Stimulated activated CD4-positive, alpha-beta T cell treated with anti-CD3 and anti-CD28 coated beads, Interleukin-4, amount 100 ng/mL, for 1 hour (primary cell): Measurements from ENCODE around the gene INTS4.
"Not testable (repeated sequence)": the region's sequence is repeated elsewhere in the genome, so short reads cannot be mapped to it uniquely, and the experiment has no call there.

Experiments
- DNase-seq: peaks from one replicate; pipeline ENCODE4 v3.0.0-alpha.2; 2020

The INTS4 gene

DNA sequence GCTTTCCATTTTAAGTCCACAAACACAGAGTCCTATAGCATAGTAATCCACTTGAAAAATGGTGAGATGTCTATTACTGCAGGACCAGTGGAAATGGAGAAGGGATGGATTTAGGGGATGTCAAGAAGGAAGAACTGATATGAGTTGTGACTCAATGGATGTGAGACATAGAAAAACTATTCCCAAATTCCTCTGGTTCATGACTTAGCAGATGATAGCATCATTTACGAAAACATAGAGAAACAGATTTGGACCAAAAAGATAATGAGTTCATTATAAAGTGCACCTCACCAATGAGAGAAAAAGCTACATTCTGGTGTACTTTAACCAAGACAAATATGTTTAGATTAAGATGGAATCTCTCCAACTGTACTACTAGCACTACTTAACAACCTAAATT, 51.2 kb downstream of the INTS4 start:
- not testable (repeated sequence) for DNase-seq

- not testable (repeated sequence) for DNase-seq
Observed at GRCh38 chr11:77942465-77942864, 52.0 kb downstream of the INTS4 start.

GRCh38 chr11:77933596-77933995, 60.9 kb downstream of the INTS4 start:
- DNase-seq: not testable (repeated sequence)

DNA sequence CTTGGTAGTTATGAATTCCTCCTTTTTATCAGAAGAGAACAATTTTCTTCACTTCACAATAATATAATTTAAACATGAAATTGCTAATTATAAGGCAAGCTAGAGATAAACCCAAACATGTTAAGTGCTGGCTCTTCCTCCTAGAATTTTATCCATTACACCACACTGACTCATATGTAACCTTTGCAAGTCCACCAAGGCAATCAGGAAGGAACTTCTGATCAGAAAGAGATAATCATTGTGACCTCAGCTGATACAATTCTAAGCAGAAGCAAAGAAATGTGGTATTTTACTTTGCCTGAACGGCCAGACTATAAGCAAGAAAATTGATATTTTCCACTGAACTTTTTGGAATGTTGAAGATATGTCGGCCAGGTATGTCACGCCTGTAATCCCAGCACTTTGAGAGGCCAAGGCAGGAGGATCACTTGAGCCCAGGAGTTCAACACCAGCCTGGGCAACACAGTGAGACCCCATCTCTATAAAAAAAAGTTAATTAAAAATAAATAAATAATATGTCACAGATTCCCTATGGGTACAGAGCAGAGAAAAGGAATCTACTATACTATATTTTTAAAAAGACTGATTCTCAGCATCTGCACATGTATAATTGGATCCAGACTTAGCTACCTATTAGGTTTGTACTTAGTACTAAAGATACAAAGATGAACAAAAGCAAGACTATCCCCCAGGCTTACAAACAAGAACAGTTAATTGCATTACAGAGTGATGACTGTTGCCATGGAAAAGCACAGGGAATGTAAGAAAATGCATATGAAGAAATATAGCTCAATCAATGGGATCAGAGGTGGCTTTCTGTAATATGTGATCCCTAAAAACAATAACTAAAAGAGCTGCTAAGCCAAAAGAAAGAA, 63.9 kb downstream of the INTS4 start:
- DNase-seq: not testable (repeated sequence)

DNA sequence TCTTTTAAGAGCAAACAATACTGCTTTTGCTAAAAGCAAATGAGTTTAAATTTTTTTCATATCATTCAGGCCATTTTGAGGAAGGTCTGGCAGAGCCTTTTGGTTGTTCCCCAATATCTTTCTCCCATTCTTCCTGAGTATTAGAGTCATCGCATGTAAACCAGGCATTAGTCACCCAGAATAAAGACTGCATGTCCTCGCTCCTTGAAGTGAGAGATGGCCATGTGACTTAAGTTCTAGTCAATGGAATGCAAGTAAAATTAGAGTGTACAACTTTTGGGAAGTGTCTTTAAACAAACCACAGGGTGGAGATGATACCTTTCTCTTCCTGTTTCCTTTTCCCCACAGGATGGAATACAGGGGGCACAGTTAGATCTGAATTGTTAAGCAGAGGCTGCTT, 76.8 kb downstream of the INTS4 start:
- DNase-seq: not testable (repeated sequence)

DNA sequence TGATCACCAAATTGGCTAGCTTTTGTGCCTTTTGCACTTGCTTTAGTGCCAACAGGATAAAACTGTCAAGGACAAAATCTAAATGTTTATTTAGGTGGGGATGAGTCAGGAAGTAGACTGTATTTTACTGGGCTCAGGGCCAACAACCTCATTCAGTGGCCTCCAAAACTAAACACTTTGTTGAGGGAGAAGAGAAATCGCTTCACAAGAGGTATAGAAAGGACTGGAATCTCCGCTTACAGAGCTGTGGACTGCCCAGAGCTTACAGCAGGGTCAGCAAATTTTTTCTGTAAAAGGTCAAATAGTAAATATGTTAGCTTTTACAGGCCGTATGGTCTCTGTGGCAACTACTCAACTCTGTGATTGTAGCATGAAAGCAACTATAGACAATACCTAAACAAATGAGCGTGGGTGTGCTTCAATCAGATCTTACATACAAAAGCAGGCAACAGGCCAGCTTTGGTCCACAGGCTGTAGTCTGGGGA, 80.1 kb downstream of the INTS4 start:
- DNase-seq: not testable (repeated sequence)

GRCh38 chr11:77913608-77914306, 80.7 kb downstream of the INTS4 start:
- DNase-seq: not testable (repeated sequence)

GRCh38 chr11:77910828-77911227, 83.6 kb downstream of the INTS4 start:
- DNase-seq: not testable (repeated sequence)

- no peak for DNase-seq
Observed at GRCh38 chr11:77909277-77909676, 85.2 kb downstream of the INTS4 start.

- no peak for DNase-seq
Observed at GRCh38 chr11:77908835-77909234, 85.6 kb downstream of the INTS4 start.

DNA sequence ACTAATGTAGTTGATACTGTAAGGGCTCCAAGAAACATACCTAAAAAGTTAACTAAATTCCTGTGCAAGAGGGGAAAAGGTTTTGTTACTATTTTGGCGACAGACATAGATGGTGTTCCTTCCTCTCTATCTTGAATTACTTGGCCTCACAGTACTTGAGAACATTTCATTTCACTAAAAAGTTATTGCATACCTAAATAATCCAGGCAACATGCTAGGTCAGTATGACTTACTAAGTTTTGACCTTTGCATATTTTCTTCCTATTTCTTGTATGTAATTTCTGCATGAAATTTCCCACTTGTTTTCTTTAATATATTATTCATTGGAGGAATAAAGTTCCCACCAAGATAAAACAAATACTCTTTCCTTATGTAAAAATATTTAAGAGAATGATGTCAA, 99.5 kb downstream of the INTS4 start:
- not testable (repeated sequence) for DNase-seq

DNA sequence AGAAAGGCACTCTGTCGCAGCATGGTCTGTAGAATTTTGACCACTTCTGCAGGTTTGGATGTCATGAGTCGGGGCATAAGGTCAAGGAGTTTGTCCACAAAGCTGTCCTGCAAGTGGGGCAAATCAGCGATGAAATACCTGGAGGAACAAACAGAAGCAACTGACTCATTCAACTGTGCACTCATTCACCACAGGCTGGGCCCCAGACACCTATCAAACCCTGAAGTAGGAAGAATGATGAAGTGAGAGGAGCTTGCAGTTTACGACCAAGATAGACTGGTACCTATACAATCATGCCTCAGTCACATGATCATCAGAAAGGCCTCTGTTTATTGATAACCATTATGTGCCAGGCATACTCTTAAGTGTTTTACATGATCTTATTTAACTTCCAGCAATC, 102.8 kb downstream of the INTS4 start:
- DNase-seq: not testable (repeated sequence)

- not testable (repeated sequence) for DNase-seq
Observed at GRCh38 chr11:77891256-77891655, 103.2 kb downstream of the INTS4 start.

DNA sequence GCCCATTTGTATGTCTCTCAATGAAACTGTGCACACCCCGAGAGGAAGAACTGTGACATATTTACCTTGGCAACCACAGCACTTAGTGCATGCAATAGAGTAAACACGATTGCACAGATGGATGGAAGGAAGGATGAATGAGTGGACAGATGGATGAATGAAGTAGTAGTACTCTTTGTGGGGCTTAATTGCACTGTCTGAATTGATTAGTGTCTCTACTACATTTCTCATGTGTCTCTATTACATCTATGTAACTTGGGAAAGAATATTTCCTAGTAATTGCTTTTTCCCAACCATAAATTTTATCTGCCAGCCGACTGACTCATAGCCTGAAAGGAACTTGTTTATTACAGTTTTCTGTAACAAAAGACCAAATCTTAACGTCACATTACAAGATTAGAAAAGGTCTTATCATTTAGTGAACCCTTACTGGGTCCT, 103.8 kb downstream of the INTS4 start:
- DNase-seq: not testable (repeated sequence)

DNA sequence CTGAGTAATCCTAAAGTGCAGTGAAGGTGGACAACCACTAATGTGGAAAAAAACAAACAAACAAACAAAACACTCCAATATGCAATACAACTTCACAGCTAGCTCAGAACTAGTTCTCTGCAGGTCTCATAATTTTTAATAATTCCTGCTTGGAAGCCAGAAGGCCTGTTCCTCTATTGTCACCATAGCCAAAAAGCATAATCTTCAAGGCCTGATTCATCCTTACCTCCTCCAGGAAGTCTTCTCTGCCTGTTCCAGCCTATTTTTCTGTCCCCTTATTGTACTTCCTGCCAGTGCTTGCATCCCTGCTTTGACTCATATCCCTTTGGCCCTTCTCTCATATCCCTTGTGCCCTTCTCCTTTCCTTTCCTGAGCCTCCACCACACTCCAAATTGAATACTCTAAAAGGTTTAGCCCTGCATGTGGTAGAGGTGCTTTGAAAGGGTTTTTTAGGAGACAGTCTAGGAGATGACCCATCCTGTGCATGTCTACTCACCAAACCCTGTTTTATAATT, 104.3 kb downstream of the INTS4 start:
- not testable (repeated sequence) for DNase-seq

DNA sequence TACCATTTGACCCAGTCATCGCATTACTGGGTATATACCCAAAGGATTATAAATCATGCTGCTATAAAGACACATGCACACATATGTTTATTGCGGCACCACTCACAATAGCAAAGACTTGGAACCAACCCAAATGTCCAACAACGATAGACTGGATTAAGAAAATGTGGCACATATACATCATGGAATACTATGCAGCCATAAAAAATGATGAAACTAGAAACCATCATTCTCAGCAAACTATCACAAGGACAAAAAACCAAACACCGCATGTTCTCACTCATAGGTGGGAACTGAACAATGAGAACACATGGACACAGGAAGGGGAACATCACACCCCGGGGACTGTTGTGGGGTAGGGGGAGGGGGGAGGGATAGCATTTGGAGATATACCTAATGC, 105.4 kb downstream of the INTS4 start:
- DNase-seq: not testable (repeated sequence)

DNA sequence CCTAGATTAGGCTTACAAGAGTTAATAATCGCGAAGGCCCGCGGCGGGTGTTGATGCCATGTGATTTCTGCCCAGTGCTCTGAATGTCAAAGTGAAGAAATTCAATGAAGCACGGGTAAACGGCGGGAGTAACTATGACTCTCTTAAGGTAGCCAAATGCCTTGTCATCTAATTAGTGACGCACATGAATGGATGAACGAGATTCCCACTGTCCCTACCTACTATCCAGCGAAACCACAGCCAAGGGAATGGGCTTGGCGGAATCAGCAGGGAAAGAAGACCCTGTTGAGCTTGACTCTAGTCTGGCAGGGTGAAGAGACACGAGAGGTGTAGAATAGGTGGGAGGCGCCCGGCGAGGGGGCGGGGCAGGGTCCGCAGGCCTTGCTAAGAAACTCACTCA, 108.1 kb downstream of the INTS4 start:
- no peak for DNase-seq

DNA sequence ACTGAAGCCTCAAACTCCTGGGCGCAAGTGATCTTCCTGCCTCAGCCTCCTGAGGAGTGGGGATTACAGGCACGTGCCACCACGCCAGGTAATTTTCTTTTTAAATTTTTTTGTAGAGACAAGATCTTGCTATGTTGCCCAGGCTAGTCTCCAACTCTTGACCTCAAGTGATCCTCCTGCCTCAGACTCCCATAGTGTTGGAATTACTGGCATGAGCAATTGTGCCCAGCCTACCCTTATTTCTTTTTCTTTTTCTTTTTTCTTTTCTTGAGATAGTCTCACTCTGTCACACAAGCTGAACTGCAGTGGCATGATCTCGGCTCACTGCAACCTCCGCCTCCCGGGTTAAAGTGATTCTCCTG, 109.7 kb downstream of the INTS4 start:
- no peak for DNase-seq

- DNase-seq: no peak
Observed at GRCh38 chr11:77884186-77884828, 110.2 kb downstream of the INTS4 start.

DNA sequence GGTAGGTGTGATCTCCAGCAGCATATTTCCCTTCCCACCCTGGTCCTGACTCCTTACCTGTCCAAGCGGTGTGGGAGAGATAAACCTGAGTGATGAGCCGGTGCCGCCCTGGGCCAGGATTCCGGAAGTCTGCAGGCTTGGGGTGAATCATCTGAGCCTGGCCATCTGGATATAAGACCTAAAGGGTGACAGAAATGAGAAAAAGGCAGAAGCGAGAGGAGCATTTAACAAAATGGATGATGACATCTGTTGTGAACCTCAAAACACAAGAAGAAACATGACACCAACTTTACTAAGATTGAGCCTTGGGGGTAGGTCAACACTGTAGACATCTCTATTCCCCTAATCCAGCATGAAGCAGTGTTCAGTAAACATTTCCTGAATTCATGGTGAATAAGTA, 110.7 kb downstream of the INTS4 start:
- no peak for DNase-seq

GRCh38 chr11:77882396-77882795, 112.1 kb downstream of the INTS4 start:
- no peak for DNase-seq

- DNase-seq: no peak
Observed at GRCh38 chr11:77879218-77879617, 115.2 kb downstream of the INTS4 start.

- not testable (repeated sequence) for DNase-seq
Observed at GRCh38 chr11:77878247-77878646, 116.2 kb downstream of the INTS4 start.
